ENCODE data around the gene TMEM253.

The TMEM253 gene

GRCh38 chr14:21120686-21121085, 19.8 kb downstream of the TMEM253 start:
- Histone ChIP-seq H3K9ac (ENCODE audit: low read depth, low read length) (no peak overlapping the region), H3K9me3 (ENCODE audit: control insufficient read depth, insufficient read depth, low read length) (no peaks in the 10 kb centered on the region), H3K4me1 (ENCODE audit: insufficient read depth, low read length) (no peaks in the 10 kb centered on the region; the same call in 1 of the 2 replicates), H3K36me3 (ENCODE audit: insufficient read depth, low read length) (no peaks in the 10 kb centered on the region)

GRCh38 chr14:21121122-21121521, 20.3 kb downstream of the TMEM253 start:
- H3K36me3 ChIP-seq (ENCODE audit: insufficient read depth, low read length) = no peaks in the 10 kb centered on the region
- no peaks in the 10 kb centered on the region; the same call in 1 of the 2 replicates for H3K4me1 ChIP-seq (ENCODE audit: insufficient read depth, low read length)
- no peak overlapping the region for H3K9ac ChIP-seq (ENCODE audit: low read depth, low read length)
- no peaks in the 10 kb centered on the region for H3K9me3 ChIP-seq (ENCODE audit: control insufficient read depth, insufficient read depth, low read length)

GRCh38 chr14:21123429-21123828, 22.6 kb downstream of the TMEM253 start:
- no peaks in the 10 kb centered on the region for H3K36me3 ChIP-seq (ENCODE audit: insufficient read depth, low read length)
- H3K9ac ChIP-seq (ENCODE audit: low read depth, low read length) = no peak overlapping the region
- H3K9me3 ChIP-seq (ENCODE audit: control insufficient read depth, insufficient read depth, low read length) = no peaks in the 10 kb centered on the region
- no peaks in the 10 kb centered on the region for H3K4me1 ChIP-seq (ENCODE audit: insufficient read depth, low read length)

- Histone ChIP-seq H3K4me1 (ENCODE audit: insufficient read depth, low read length) (no peaks in the 10 kb centered on the region), H3K9ac (ENCODE audit: low read depth, low read length) (no peak overlapping the region), H3K36me3 (ENCODE audit: insufficient read depth, low read length) (no peaks in the 10 kb centered on the region), H3K9me3 (ENCODE audit: control insufficient read depth, insufficient read depth, low read length) (peaks cover 5% of the 10 kb centered on the region)
Observed at GRCh38 chr14:21133901-21134300, 33.0 kb downstream of the TMEM253 start.

GRCh38 chr14:21136024-21136423, 35.2 kb downstream of the TMEM253 start:
- Histone ChIP-seq H3K36me3 (ENCODE audit: insufficient read depth, low read length) (no peaks in the 10 kb centered on the region), H3K9ac (ENCODE audit: low read depth, low read length) (no peak overlapping the region), H3K4me1 (ENCODE audit: insufficient read depth, low read length) (no peaks in the 10 kb centered on the region), H3K9me3 (ENCODE audit: control insufficient read depth, insufficient read depth, low read length) (peaks cover 5% of the 10 kb centered on the region)

- H3K9ac ChIP-seq (ENCODE audit: low read depth, low read length) = no peak overlapping the region
- peaks cover 2% of the 10 kb centered on the region; the same call in 1 of the 2 replicates for H3K9me3 ChIP-seq (ENCODE audit: control insufficient read depth, insufficient read depth, low read length)
- no peaks in the 10 kb centered on the region for H3K36me3 ChIP-seq (ENCODE audit: insufficient read depth, low read length)
- no peaks in the 10 kb centered on the region for H3K4me1 ChIP-seq (ENCODE audit: insufficient read depth, low read length)
Observed at GRCh38 chr14:21142357-21142756, 41.5 kb downstream of the TMEM253 start.

- H3K36me3 ChIP-seq (ENCODE audit: insufficient read depth, low read length) = no peaks in the 10 kb centered on the region
- H3K4me1 ChIP-seq (ENCODE audit: insufficient read depth, low read length) = no peaks in the 10 kb centered on the region
- peaks cover 2% of the 10 kb centered on the region; the same call in 1 of the 2 replicates for H3K9me3 ChIP-seq (ENCODE audit: control insufficient read depth, insufficient read depth, low read length)
- no peak overlapping the region for H3K9ac ChIP-seq (ENCODE audit: low read depth, low read length)
Observed at GRCh38 chr14:21145437-21145836, 44.6 kb downstream of the TMEM253 start.

- peaks cover 2% of the 10 kb centered on the region; the same call in 1 of the 2 replicates for H3K9me3 ChIP-seq (ENCODE audit: control insufficient read depth, insufficient read depth, low read length)
- H3K36me3 ChIP-seq (ENCODE audit: insufficient read depth, low read length) = no peaks in the 10 kb centered on the region
- H3K9ac ChIP-seq (ENCODE audit: low read depth, low read length) = no peak overlapping the region
- no peaks in the 10 kb centered on the region for H3K4me1 ChIP-seq (ENCODE audit: insufficient read depth, low read length)
Observed at GRCh38 chr14:21149641-21150367, 48.9 kb downstream of the TMEM253 start.

All from ES-I3 (cell line).